Neural crest cell (in vitro differentiated cells): ENCODE measurements around the gene MAGI2. TPM values are rescaled to one million over a fixed set of nuclear protein-coding genes. Genes with fewer than 3 reads are reported as not detected.

Experiments
- DNase-seq: peaks from one replicate; pipeline ENCODE4 v3.0.0; 2021; ENCODE audit warnings: low read depth, mixed read lengths, low spot score
- H3K27ac Mint-ChIP-seq: one replicate; pipeline ENCODE4 v1.8.0; 2021; ENCODE audit warnings: mild to moderate bottlenecking, mixed read lengths; ENCODE audit not compliant: unreplicated experiment
- H3K27me3 Mint-ChIP-seq: 2 replicates; pipeline ENCODE4 v1.8.0; 2021; ENCODE audit warnings: low read depth, mild to moderate bottlenecking, mixed read lengths
- H3K36me3 Mint-ChIP-seq: 2 replicates; pipeline ENCODE4 v1.8.0; 2021; ENCODE audit warnings: low read depth, mild to moderate bottlenecking, mixed read lengths
- H3K4me1 Mint-ChIP-seq: 2 replicates; pipeline ENCODE4 v1.8.0; 2021; ENCODE audit warnings: mixed read lengths
- H3K4me3 Mint-ChIP-seq: one replicate; pipeline ENCODE4 v1.8.0; 2021; ENCODE audit warnings: mild to moderate bottlenecking, mixed read lengths
- H3K9me3 Mint-ChIP-seq: 2 replicates; pipeline ENCODE4 v1.8.0; 2021; ENCODE audit warnings: mixed read lengths
- CTCF ChIP-seq: fragments of 200-600 bp; sonication (generic); conservative IDR thresholded peaks from 2 replicates; pipeline ENCODE4 v1.5.0; 2021; ENCODE audit warnings: antibody characterized with exemption, mild to moderate bottlenecking
- total RNA-seq: library from RNA; stranded (reverse); gene quantifications from 2 replicates; pipeline ENCODE4 v1.2.1, GENCODE V29; 2021

The MAGI2 gene
- total RNA-seq, 1 donor from 2014 or later: 10.0 TPM

GRCh38 chr7:78764571-78764970 is 688.9 kb downstream of the MAGI2 start:
- no peaks in the 10 kb centered on the region for H3K9me3 Mint-ChIP-seq
- no peak overlapping the region for H3K27ac Mint-ChIP-seq
- no peaks in the 10 kb centered on the region for H3K4me1 Mint-ChIP-seq
- TF ChIP-seq CTCF: no peak
- H3K36me3 Mint-ChIP-seq: no peaks in the 10 kb centered on the region
- no peak overlapping the region for H3K4me3 Mint-ChIP-seq
- no peaks in the 10 kb centered on the region for H3K27me3 Mint-ChIP-seq
- no peak for DNase-seq

GRCh38 chr7:78762625-78763024 is 690.8 kb downstream of the MAGI2 start:
- H3K4me1 Mint-ChIP-seq: no peaks in the 10 kb centered on the region
- H3K27ac Mint-ChIP-seq: no peak overlapping the region
- H3K27me3 Mint-ChIP-seq: no peaks in the 10 kb centered on the region
- H3K36me3 Mint-ChIP-seq: no peaks in the 10 kb centered on the region
- no peak for DNase-seq
- no peaks in the 10 kb centered on the region for H3K9me3 Mint-ChIP-seq
- no peak for TF ChIP-seq CTCF
- H3K4me3 Mint-ChIP-seq: no peak overlapping the region

- Mint-ChIP-seq H3K36me3 (no peaks in the 10 kb centered on the region), H3K27me3 (no peaks in the 10 kb centered on the region), H3K4me1 (no peaks in the 10 kb centered on the region), H3K9me3 (peaks cover 3% of the 10 kb centered on the region), H3K4me3 (no peak overlapping the region), H3K27ac (no peak overlapping the region)
- TF ChIP-seq CTCF: no peak
- DNase-seq: no peak
Observed at GRCh38 chr7:78760620-78761355, 692.7 kb downstream of the MAGI2 start.

- no peak for TF ChIP-seq CTCF
- peaks cover 5% of the 10 kb centered on the region for H3K36me3 Mint-ChIP-seq
- peaks cover 8% of the 10 kb centered on the region for H3K9me3 Mint-ChIP-seq
- no peaks in the 10 kb centered on the region for H3K4me1 Mint-ChIP-seq
- no peak for DNase-seq
- H3K27ac Mint-ChIP-seq: no peak overlapping the region
- H3K4me3 Mint-ChIP-seq: no peak overlapping the region
- no peaks in the 10 kb centered on the region for H3K27me3 Mint-ChIP-seq
Observed at GRCh38 chr7:78752554-78752953, 700.9 kb downstream of the MAGI2 start.

GRCh38 chr7:78751253-78751652 is 702.2 kb downstream of the MAGI2 start:
- Mint-ChIP-seq H3K4me1 (no peaks in the 10 kb centered on the region), H3K9me3 (peaks cover 4% of the 10 kb centered on the region), H3K27ac (no peak overlapping the region), H3K36me3 (peaks cover 5% of the 10 kb centered on the region), H3K27me3 (no peaks in the 10 kb centered on the region), H3K4me3 (no peak overlapping the region)
- no peak for TF ChIP-seq CTCF
- DNase-seq: no peak
